Endodermal cell (in vitro differentiated cells): ENCODE results near the gene CLCN5. TPM values are rescaled to one million over a fixed set of nuclear protein-coding genes. Genes with fewer than 3 reads are reported as not detected.

Source experiments
- DNase-seq: peaks from one replicate; pipeline ENCODE4 v3.0.0-alpha.2; 2017
- H3K27ac ChIP-seq: 2 replicates; pipeline ENCODE4 v1.5.1; 2013; ENCODE audit warnings: mild to moderate bottlenecking, low read depth, low read length, moderate library complexity
- H3K27me3 ChIP-seq: 2 replicates; pipeline ENCODE4 v1.6.1; 2013; ENCODE audit warnings: mild to moderate bottlenecking, low read length, moderate library complexity; ENCODE audit not compliant: insufficient read depth, control insufficient read depth, poor library complexity, severe bottlenecking
- H3K36me3 ChIP-seq: 2 replicates; pipeline ENCODE4 v1.7.0; 2013; ENCODE audit warnings: mild to moderate bottlenecking, low read length, moderate library complexity; ENCODE audit not compliant: control insufficient read depth, insufficient read depth
- H3K4me1 ChIP-seq: one replicate; pipeline ENCODE4 v1.7.0; 2013; ENCODE audit warnings: low read length; ENCODE audit not compliant: control insufficient read depth, insufficient read depth
- H3K4me3 ChIP-seq: 2 replicates; pipeline ENCODE4 v1.5.1; 2013; ENCODE audit warnings: mild to moderate bottlenecking, low read length, moderate library complexity
- H3K9ac ChIP-seq: 2 replicates; pipeline ENCODE4 v1.6.1; 2013; ENCODE audit warnings: mild to moderate bottlenecking, low read length, moderate library complexity; ENCODE audit not compliant: poor library complexity, severe bottlenecking; ENCODE audit errors: extremely low read depth
- H3K9me3 ChIP-seq: 2 replicates; pipeline ENCODE4 v1.6.1; 2013; ENCODE audit warnings: mild to moderate bottlenecking, low read length, moderate library complexity; ENCODE audit not compliant: control insufficient read depth
- H3K27ac Mint-ChIP-seq: 2 replicates; pipeline ENCODE4 v1.8.0; 2020; ENCODE audit warnings: mixed read lengths
- H3K27me3 Mint-ChIP-seq: 2 replicates; pipeline ENCODE4 v1.8.0; 2021; ENCODE audit warnings: mild to moderate bottlenecking, mixed read lengths; ENCODE audit not compliant: insufficient read depth
- H3K36me3 Mint-ChIP-seq: 2 replicates; pipeline ENCODE4 v1.8.0; 2020; ENCODE audit warnings: low read depth, mixed read lengths
- H3K4me1 Mint-ChIP-seq: 2 replicates; pipeline ENCODE4 v1.8.0; 2020; ENCODE audit warnings: mixed read lengths
- H3K4me3 Mint-ChIP-seq: 2 replicates; pipeline ENCODE4 v1.8.0; 2020; ENCODE audit warnings: mild to moderate bottlenecking, moderate library complexity, mixed read lengths
- H3K9me3 Mint-ChIP-seq: 2 replicates; pipeline ENCODE4 v1.8.0; 2020; ENCODE audit warnings: mild to moderate bottlenecking, mixed read lengths
- WGBS, 2 experiments: methylation state at CpG; one replicate each; pipeline versions ENCODE4 v1.1.5 to v1.1.7; 2013; ENCODE audit warnings: missing lambda C conversion rate in 2 of 2, mixed read lengths in 1 of 2; ENCODE audit not compliant: insufficient coverage in 1 of 2, insufficient read length in 1 of 2; 5-methylcytosine and 5-hydroxymethylcytosine counted together
- total RNA-seq, 2 donors: library from RNA; stranded (reverse); fragmentation: NEBNext Ultra II Directional in 1 of 2; extraction: Animal tissue kit (Norgen Biotek cat#: 25700) in 1 of 2; gene quantifications; 2 replicates in 1 of 2; 3 replicates in 1 of 2; pipeline ENCODE4 v1.2.1, GENCODE V29; 2021
- TF ChIP-seq, protein P1 (sequence below): fragments of 200-600 bp; sonication (generic); conservative IDR thresholded peaks from 2 replicates; pipeline ENCODE4 v1.5.0; 2021; ENCODE audit warnings: antibody characterized with exemption, mild to moderate bottlenecking

CLCN5 gene
- total RNA-seq, 2 donors from 2014 or later, result 12.9 to 18.9 TPM

- Mint-ChIP-seq H3K4me1 (peaks cover 6% of the 10 kb centered on the region), H3K27me3 (peaks cover 14% of the 10 kb centered on the region), H3K4me3 (no peak overlapping the region), H3K9me3 (peaks cover 45% of the 10 kb centered on the region), H3K27ac (no peak overlapping the region), H3K36me3 (no peaks in the 10 kb centered on the region)
- peak; percentile 63 for DNase-seq
- Histone ChIP-seq H3K9ac (no peak overlapping the region), H3K36me3 (no peaks in the 10 kb centered on the region), H3K27ac (no peak overlapping the region), H3K9me3 (no peaks in the 10 kb centered on the region), H3K27me3 (peaks cover 6% of the 10 kb centered on the region), H3K4me3 (no peak overlapping the region), H3K4me1 (no peaks in the 10 kb centered on the region)
- TF ChIP-seq, protein P1, sequence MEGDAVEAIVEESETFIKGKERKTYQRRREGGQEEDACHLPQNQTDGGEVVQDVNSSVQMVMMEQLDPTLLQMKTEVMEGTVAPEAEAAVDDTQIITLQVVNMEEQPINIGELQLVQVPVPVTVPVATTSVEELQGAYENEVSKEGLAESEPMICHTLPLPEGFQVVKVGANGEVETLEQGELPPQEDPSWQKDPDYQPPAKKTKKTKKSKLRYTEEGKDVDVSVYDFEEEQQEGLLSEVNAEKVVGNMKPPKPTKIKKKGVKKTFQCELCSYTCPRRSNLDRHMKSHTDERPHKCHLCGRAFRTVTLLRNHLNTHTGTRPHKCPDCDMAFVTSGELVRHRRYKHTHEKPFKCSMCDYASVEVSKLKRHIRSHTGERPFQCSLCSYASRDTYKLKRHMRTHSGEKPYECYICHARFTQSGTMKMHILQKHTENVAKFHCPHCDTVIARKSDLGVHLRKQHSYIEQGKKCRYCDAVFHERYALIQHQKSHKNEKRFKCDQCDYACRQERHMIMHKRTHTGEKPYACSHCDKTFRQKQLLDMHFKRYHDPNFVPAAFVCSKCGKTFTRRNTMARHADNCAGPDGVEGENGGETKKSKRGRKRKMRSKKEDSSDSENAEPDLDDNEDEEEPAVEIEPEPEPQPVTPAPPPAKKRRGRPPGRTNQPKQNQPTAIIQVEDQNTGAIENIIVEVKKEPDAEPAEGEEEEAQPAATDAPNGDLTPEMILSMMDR, result peak; percentile 83
- WGBS, 2 experiments, result 49% methylated on average over 5 of the region's 8 CpGs; no CpG with 5 or more reads in 1 of the 2 experiments
Observed at GRCh38 chrX:49919617-49920016, 2.8 kb upstream of the CLCN5 start.

- peaks cover 9% of the 10 kb centered on the region for H3K36me3 ChIP-seq
Observed at GRCh38 chrX:49921109-49921508, 1.3 kb upstream of the CLCN5 start.

DNA sequence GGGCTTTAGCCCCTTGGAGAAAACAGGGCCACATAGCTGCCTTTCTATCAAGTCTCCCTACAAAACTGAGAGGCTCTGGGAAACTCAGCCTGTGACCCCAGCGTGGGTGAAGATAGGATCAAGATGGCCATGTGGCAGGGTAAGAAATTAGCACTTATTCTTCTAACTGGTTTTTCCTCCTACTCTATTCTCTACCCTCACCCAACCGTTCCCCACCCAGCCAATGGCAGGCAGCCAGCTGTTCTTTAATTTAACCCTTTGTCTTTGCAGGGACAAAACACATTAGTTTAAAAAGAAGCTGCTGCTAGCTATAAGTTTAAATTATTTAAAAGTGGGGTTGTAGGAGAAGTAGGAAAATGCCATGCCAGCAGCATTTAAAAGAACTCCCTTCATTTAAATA is 2.8 kb downstream of the CLCN5 start:
- H3K9me3 ChIP-seq, result no peaks in the 10 kb centered on the region
- peaks cover 9% of the 10 kb centered on the region for H3K36me3 ChIP-seq
- 30% methylated on average over 1 of the region's 2 CpGs; no CpG with 5 or more reads in 1 of the 2 experiments for WGBS, 2 experiments
- DNase-seq, result no peak
- TF ChIP-seq, protein P1, result no peak
- Mint-ChIP-seq H3K4me1 (peaks cover 8% of the 10 kb centered on the region), H3K27ac (no peak overlapping the region), H3K4me3 (no peak overlapping the region), H3K9me3 (peaks cover 46% of the 10 kb centered on the region), H3K27me3 (peaks cover 15% of the 10 kb centered on the region), H3K36me3 (peaks cover 4% of the 10 kb centered on the region)
- H3K4me1 ChIP-seq, result no peaks in the 10 kb centered on the region
- H3K27ac ChIP-seq, result no peak overlapping the region
- H3K4me3 ChIP-seq, result no peak overlapping the region
- no peak overlapping the region for H3K9ac ChIP-seq
- H3K27me3 ChIP-seq, result peaks cover 6% of the 10 kb centered on the region

More at GRCh38 chrX:49921109-49921508, 1.3 kb upstream of the CLCN5 start:
- H3K27ac Mint-ChIP-seq, result no peak overlapping the region
- no peaks in the 10 kb centered on the region for H3K9me3 ChIP-seq
- no peak overlapping the region for H3K4me3 ChIP-seq
- peaks cover 6% of the 10 kb centered on the region for H3K27me3 ChIP-seq
- peaks cover 15% of the 10 kb centered on the region for H3K27me3 Mint-ChIP-seq
- H3K36me3 Mint-ChIP-seq, result no peaks in the 10 kb centered on the region
- no peak overlapping the region for H3K4me3 Mint-ChIP-seq
- DNase-seq, result no peak
- no peak overlapping the region for H3K9ac ChIP-seq
- TF ChIP-seq, protein P1, result no peak
- H3K4me1 Mint-ChIP-seq, result peaks cover 8% of the 10 kb centered on the region
- H3K27ac ChIP-seq, result no peak overlapping the region
- WGBS, 2 experiments, result 88% methylated on average over 2 of the region's 2 CpGs; no CpG with 5 or more reads in 1 of the 2 experiments
- H3K9me3 Mint-ChIP-seq, result peaks cover 47% of the 10 kb centered on the region
- no peaks in the 10 kb centered on the region for H3K4me1 ChIP-seq
